HG02870 (cell line): ENCODE measurements around the gene WTAP.

Experiments used
- ATAC-seq: cut with Tn5 transposase; IDR thresholded peaks from one replicate; pipeline ENCODE4 v1.9.1; 2021; ENCODE audit warnings: mild to moderate bottlenecking, moderate library complexity; ENCODE audit not compliant: unreplicated experiment

Gene WTAP

DNA sequence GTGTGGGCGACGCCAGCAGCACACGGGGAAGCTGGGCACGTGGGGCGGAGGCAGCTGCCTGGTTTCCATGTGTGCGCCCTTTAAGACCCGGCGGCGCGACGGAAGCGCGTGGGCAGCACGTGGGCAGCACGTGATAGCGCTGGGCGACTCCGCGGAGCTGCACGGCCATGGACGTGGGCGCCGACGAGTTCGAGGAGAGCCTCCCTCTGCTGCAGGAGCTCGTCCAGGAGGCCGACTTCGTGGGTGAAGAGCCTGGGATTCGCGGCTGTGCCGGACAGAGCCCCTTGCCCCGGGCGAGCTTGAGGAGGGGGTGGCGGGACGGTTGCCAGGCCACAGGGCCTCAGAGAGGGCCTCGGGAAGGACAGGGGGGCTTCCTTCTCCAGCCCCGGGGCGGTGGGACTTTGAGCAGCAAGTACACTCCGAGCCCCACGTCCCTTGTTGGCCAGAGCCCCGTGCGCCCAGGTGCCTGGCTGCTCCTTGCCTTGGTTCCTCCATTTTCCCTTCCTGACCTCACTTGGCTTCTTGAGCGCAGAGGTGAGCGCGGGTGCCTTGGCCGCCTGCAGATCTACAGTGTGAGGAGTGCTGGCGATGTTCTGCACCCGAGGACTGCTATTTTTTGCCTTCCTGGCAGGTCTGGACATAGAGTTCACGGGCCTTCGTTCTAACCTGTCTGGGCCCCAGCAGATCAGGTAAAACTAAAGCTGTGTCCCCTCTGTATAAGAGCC, 73.0 kb downstream of the WTAP start, which contains the start of gene PNLDC1:
PNLDC1 (plus strand) TSS at position 136 of the 725 bp plus-strand sequence; CDS start at position 168, 32 bp downstream.
- ATAC-seq: no peak

DNA sequence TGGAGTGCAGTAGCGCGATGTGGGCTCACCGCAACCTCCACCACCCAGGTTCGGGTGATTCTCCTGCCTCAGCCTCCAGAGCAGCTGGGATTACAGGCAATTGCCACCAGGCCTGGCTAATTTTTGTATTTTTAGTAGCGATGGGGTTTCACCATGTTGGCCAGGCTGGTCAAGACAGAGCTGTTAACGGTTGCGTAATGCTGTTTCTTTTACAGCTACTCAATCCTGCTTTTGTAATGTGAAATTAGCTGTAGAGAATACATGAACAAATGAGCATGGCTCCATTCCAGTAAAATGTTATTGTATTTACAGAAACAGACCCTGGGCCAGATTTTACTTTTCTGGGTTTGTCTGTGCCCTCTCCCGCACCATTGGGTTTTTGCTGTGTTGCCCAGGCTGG, 74.6 kb downstream of the WTAP start:
- no peak for ATAC-seq

DNA sequence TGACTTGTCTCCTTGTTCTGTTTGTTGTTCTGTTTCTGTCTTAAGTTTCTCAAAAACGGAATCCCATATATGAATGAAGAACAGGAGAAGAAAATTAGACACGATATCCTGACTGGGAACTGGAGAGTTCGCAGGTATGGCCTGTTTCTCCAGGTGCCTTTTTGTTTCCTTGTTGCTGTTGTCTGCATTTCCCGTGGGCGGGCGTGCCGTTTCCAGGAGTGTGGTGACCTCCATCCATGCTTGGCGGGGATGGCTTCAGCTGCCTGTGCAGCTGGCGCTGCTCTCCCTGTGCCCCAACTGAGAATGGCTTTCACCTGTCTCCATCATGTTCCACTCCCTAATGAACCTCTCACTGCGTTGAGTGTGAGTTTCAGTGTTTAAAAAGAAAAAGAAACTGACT, 77.2 kb downstream of the WTAP start:
- no peak for ATAC-seq

DNA sequence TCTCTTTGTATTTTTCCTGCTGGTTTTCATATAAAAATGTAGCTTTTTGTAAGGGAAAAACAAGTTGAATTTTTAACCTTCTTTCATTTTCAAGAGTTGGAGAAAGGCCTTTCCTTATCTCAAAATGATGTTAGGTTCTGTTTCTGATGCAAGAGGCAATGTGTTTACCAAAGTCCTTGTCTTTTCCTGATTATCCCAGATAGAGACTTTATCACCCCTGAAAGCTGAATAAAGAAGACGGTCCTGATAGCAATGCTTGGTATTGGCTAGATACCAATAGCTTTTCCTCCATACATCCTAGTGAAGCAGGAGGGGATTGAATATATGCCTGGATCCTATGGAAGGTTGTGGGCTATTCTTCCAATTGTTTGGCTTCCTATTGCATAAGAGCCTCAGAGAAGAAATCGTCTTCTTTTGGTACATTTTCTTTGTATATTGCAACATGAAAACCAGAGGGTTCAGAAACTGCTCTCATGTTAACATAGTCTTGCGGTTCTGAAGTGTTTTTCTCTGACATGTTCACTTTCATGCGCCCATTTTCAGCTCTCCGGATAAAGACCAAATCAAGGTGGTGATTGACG, 78.2 kb downstream of the WTAP start:
- no peak for ATAC-seq
